Activated CD4-positive, alpha-beta T cell treated with anti-CD3 and anti-CD28 coated beads, Interleukin-2, Interleukin-6, amounts not matched to agents 100 ng/mL and 50 ng/mL, durations not matched to agents 16 hours and 8 hours (primary cell): ENCODE data around the gene LCOR.

Experiments used
- DNase-seq: peaks from one replicate; pipeline ENCODE4 v3.0.0-alpha.2; 2020

Gene LCOR

GRCh38 chr10:96991313-96991841 is 159.3 kb downstream of the LCOR start:
- peak; percentile 15 for DNase-seq

GRCh38 chr10:96992721-96993120 is 160.6 kb downstream of the LCOR start:
- no peak for DNase-seq

- DNase-seq: no peak
These were observed 163.8 kb downstream of the LCOR start for GRCh38 chr10:96995851-96996250.

- DNase-seq: no peak
These were observed 164.3 kb downstream of the LCOR start for GRCh38 chr10:96996275-96996965.

GRCh38 chr10:96998329-96998888 is 166.3 kb downstream of the LCOR start:
- DNase-seq: no peak

GRCh38 chr10:96999337-96999736 is 167.2 kb downstream of the LCOR start:
- no peak for DNase-seq

GRCh38 chr10:96999987-97000386 is 167.9 kb downstream of the LCOR start:
- DNase-seq: no peak

- no peak for DNase-seq
These were observed 168.5 kb downstream of the LCOR start for GRCh38 chr10:97000487-97001182.

GRCh38 chr10:97001183-97001991 is 169.3 kb downstream of the LCOR start:
- no peak for DNase-seq

GRCh38 chr10:97002670-97003069 is 170.6 kb downstream of the LCOR start:
- no peak for DNase-seq

- DNase-seq: no peak
These were observed 171.2 kb downstream of the LCOR start for GRCh38 chr10:97003151-97003803.

GRCh38 chr10:97003804-97004201 is 171.7 kb downstream of the LCOR start:
- DNase-seq: no peak

GRCh38 chr10:97004591-97004990 is 172.5 kb downstream of the LCOR start:
- DNase-seq: no peak

GRCh38 chr10:97005349-97005748 is 173.3 kb downstream of the LCOR start:
- no peak for DNase-seq

- DNase-seq: no peak
These were observed 174.3 kb downstream of the LCOR start for GRCh38 chr10:97006364-97006763.

- DNase-seq: no peak
These were observed 175.3 kb downstream of the LCOR start for GRCh38 chr10:97007417-97007816.

GRCh38 chr10:97010695-97011206 is 178.7 kb downstream of the LCOR start:
- DNase-seq: no peak

GRCh38 chr10:97011397-97011796 is 179.3 kb downstream of the LCOR start:
- no peak for DNase-seq

GRCh38 chr10:97012470-97012869 is 180.4 kb downstream of the LCOR start:
- DNase-seq: no peak

- no peak for DNase-seq
These were observed 181.5 kb downstream of the LCOR start for GRCh38 chr10:97013568-97013967.

- no peak for DNase-seq
These were observed 181.9 kb downstream of the LCOR start for GRCh38 chr10:97013983-97014382.

- DNase-seq: no peak
These were observed 183.1 kb downstream of the LCOR start for GRCh38 chr10:97015240-97015639.
